CD4-positive, alpha-beta T cell treated with Interleukin-10 for 1 hour (primary cell): ENCODE results near the gene MDC1.
A peak's percentile ranks its signal among the peaks of the same experiment; 100 is the strongest.

ENCODE experiments used
- DNase-seq: peaks from one replicate; pipeline ENCODE4 v3.0.0-alpha.2; 2020

The MDC1 gene

GRCh38 chr6:30696432-30696831, 20.6 kb downstream of the MDC1 start:
- no peak for DNase-seq

DNA sequence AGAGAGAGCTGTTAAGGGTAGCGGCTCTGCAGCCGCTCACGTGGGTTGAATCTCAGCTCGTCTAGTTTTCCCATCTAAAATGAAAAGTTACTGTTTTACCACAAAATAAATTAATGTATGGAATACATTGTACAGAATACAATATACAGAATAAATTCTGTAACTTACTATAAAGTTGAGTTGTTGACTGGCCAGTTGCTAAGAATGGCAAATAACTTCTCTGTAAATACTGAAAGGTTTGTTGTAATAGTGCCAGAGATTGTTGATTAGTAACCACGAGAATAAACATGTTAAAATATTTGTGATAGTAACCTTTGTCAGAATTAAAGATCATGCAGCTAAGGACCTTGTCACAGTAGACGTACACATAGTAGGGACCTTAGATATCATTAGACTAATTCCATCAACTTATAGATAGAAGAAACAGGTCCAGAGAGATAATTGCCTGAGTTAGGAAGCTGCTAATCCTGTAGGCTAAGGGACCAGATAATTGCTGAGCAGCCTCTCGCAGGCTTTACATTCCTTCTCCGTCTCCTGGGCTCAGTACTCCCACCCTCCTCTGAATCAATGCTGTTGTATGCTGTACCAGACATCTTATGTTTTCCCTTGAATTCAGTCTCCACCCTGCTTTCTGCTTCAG, 25.8 kb downstream of the MDC1 start:
- no peak for DNase-seq

- peak; percentile 71 for DNase-seq
These were observed 26.5 kb downstream of the MDC1 start, which contains the start of gene NRM for GRCh38 chr6:30690403-30691207. TSS of gene NRM (minus strand) at chr6:30690984. CDS start at chr6:30690974, 10 bp downstream.

DNA sequence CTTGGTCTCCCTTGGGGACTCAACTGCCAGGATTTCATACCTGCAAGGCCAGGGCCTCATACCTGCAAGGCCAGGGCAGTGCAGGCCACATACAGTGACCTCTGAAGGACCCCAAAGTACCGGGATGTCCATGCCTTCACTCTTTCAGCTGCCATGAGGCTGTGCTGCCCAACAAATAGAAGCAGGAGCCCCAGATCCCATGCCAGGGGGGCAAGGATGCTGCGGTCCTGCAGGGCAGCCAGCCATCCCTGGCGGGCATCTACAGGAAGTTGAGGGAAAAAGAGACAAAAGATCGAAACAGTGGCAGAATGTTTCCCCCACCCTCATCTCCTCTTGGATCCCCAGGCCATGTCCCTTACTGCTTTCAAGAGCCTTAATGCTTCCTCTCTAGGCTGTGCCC, 27.1 kb downstream of the MDC1 start:
- no peak for DNase-seq

DNA sequence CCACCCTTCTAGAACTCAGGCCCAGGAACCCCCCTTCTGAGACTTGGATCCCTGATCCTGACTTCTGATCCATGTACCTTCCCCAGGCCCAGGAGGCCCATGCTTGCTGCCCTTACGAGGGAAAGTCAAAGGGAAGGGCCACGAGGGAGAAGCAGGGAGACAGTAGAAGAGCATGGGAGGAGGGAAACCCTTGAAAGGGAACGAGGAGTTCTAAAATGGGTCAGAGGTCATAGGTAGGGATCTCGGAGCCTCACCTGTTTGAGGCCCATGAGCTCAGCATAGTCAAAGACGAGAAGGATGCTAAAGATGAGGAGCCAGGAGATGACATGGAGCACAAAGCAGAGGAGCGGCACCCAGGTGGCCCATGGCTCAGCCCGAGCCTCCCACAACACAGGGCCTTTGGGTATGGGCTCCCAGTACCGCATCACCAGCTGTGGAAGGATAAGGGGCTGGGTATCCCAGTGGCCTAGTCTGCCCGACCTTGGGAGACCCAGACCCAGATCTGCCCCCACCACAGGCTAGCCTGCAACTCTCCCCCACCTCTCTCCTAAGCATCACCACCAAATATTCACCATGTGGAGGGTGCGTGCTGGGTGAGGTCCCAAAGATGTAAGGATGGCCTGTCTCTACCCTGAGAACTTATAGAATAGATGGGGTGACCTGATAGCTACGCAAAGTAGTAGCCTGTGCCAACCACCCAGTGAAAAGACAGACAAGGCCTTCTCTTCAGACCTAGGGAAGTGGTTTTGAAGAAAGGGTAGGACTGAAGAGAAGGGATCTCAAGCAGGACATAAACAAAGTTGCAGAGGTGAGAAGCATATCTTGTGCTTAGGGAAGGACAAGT, 27.8 kb downstream of the MDC1 start:
- DNase-seq, result no peak

- DNase-seq, result no peak
These were observed 28.5 kb downstream of the MDC1 start for GRCh38 chr6:30688569-30688968.

- no peak for DNase-seq
These were observed 29.2 kb downstream of the MDC1 start for GRCh38 chr6:30687659-30688431.

- peak; percentile 81 for DNase-seq
These were observed 30.0 kb downstream of the MDC1 start for GRCh38 chr6:30686908-30687658.

- peak; percentile 86 for DNase-seq
These were observed 30.8 kb downstream of the MDC1 start, which contains the start of gene PPP1R18 for GRCh38 chr6:30686009-30686907. TSS of gene PPP1R18 (minus strand) at chr6:30686645. CDS start at chr6:30686018, 627 bp downstream.

- no peak for DNase-seq
These were observed 31.7 kb downstream of the MDC1 start for GRCh38 chr6:30685157-30686008.

DNA sequence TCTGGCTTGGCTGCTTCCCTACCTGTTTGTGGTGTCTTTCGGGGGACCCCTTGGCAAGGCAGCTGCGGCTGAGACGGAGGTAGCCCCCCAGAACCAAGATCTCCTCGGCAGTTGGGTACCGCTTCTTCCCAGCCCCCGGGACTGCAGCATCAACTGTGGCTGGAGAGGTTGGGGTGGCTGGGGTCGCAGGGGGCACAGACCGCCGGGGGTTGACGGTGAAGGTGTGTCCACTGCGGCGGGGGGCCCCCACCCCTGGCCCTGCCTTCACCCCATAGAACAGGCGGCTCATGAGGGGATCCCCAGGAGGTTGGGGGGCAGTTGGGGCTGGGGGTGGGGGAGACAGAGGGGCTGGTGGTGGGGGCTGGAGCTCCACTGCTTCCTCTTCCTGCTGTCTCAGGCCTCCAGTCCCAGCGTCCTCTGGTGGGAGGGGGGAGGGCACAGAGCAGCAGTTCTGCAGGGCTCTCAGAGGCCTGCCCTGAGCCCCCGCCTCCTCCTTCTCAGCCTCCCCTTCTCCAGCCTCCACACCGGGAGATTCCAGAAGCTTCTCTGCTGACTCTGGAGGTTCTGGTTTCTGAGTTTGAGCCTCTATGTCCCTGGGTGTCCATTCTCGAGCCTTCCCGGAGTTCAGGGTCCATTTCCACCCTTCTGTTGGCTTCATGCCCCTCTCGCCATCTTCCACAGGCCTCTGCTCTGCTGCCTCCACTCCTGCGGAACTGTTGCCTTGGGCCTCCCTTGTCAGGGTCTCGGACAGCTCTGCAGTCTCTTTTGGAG, 32.5 kb downstream of the MDC1 start:
- peak; percentile 61 for DNase-seq

DNA sequence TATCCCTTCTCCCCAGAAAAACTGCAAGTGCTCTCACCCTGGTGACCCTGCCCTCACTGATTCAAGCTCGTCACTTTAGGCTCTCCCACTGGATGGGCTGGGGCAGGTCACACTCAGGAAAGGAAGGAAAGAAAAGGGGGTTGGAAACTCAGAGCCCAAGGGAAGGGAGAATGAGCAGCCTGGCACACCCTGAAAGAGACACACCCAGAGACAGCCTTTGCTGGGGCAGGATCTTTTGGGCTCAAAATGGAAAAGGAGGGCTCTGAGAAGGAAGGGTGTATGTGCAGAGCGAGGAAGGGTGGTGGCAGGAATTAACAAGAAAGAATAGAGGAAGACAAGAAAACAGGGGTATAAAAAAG, 33.1 kb downstream of the MDC1 start:
- no peak for DNase-seq

- no peak for DNase-seq
These were observed 33.7 kb downstream of the MDC1 start for GRCh38 chr6:30683183-30683979.

DNA sequence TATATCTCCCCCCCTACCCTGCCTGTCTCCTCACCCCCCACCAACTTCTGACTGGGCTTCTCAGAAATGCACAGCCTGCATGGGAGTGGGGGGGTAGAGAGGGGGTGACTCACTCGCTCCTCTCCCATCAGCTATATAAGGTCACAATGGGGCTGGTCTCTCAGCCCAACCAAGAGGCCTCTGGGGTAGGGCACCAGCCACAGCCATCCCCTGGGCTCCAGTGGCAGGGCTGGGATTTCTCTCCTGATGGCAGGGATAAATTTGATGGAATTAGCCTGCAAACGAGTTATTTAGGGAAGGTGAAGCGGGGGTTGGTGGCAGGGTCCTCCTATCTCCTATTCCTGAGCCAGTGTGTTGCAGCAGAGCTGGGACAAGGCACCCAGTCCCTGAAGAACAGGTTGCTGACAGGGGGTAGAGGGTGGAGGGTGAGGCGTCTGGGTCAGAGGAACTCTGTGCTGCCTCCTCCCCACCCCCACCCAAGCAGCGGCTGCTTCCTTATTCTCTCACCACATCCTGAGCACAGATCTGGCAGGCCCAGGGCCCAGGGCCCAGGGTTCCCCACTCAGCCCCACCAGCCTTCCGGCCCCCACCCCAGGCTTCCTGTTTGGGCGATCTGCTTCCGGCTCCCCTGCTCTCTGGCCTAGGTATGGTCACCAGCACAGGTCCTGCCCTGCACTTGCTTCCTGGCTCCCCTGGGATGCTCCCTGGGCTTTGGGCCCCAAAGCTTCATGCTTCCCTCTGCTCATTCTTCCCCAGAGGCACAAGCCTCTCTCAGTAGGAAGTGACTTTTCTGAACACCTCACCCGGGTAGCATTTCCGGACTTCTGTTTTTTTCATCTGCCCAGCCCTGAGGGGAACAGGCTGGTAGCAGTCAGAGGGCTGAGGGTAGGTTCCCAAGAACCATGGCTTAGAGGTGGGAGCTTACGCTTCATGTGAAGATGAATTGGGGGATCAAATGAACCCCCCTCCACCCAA, 34.7 kb downstream of the MDC1 start:
- peak; percentile 90 for DNase-seq

DNA sequence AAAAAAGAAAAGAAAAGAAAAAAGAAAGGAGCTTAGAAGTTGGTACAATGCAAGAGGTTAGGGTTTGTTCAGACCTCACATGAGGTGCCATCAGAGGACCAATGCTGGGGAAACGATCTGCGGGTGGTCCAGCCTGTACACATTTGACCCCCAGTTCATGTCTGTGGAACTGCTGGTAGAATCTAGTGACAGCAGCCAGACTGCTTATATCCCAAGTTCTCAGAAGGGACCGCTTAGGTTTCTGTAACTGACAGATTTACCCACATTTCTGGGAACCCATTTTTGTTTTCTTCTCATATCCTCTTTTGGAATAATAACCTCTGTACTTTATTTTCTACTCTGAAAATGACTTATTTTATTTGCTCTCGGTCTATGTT, 35.3 kb downstream of the MDC1 start:
- no peak for DNase-seq

DNA sequence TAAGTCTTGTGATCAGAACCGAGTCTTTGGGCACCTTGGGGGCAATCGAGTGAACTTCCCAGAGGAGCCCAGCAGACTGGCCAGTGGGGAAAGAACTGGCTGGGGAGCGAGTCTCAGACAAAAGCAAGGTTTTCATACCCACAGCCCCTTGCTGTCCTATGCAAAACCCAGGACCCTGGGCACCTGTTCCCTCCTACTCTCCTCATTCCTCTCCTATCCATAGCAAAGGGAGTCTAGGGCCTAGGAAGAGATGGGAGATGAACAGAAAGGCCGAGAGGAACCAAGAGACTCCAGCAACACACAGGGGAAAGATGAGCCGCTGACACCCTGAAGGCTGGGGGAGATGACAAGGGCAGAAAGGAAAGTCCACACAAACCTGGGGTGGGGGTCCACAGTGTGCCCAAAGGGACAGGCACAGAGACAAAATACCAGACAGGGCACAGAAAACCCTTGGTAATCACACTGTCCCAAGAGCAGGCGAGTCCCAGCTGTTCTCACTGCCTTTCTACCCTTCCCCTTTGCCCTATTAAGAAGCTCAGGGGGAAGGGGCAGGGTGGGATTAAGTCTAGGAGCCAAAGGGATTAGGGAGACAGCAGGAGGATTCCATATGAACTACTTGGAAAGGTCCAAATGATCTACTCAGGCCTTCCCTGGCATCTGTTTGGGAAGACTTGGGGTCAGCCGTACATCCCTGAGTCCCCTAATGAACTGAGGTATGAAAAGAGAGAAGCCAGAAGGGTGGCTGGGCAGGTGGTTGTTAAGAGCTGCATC, 37.1 kb downstream of the MDC1 start:
- no peak for DNase-seq
